Upper lobe of left lung (tissue), 6 donors: Measurements from ENCODE around the gene PPP1R15B. TPM values are rescaled to one million over a fixed set of nuclear protein-coding genes. Genes with fewer than 3 reads are reported as not detected.

ENCODE experiments used
- ATAC-seq, 2 donors: fragments of 200-7000 bp; cut with Tn5 transposase; one replicate each; pipeline ENCODE4 v1.9.1; 2022; ENCODE audit warnings: mild to moderate bottlenecking in 2 of 2, moderate library complexity in 2 of 2; ENCODE audit not compliant: low FRiP score in 2 of 2
- DNase-seq, 2 donors: peaks; one replicate each; pipeline ENCODE4 v3.0.0-alpha.2; 2019 to 2020
- H3K27ac ChIP-seq, 4 donors: fragments of 200-600 bp; sonication (generic); one replicate each; pipeline ENCODE4 v1.5.1; 2016 to 2019
- H3K27me3 ChIP-seq, 4 donors: fragments of 200-600 bp; sonication (generic); one replicate each; pipeline ENCODE4 v1.5.1; 2017 to 2019
- H3K36me3 ChIP-seq, 4 donors: fragments of 200-600 bp; sonication (generic); one replicate each; pipeline ENCODE4 v1.5.1; 2016 to 2019
- H3K4me1 ChIP-seq, 4 donors: fragments of 200-600 bp; sonication (generic); one replicate each; pipeline ENCODE4 v1.5.1; 2018 to 2019
- H3K4me3 ChIP-seq, 4 donors: fragments of 200-600 bp; sonication (generic); one replicate each; pipeline ENCODE4 v1.5.1; 2017 to 2019; ENCODE audit warnings: mild to moderate bottlenecking in 2 of 4, moderate library complexity in 1 of 4
- H3K9me3 ChIP-seq, 4 donors: fragments of 200-600 bp; sonication (generic); one replicate each; pipeline ENCODE4 v1.5.1; 2018 to 2019
- CTCF ChIP-seq, 6 experiments: fragments of 450-650 bp in 4 of 6; fragments of 200-600 bp in 2 of 6; sonication (generic) in 2 of 6; IDR thresholded peaks; one replicate each; pipeline ENCODE4 v1.5.1; 2016 to 2019; ENCODE audit warnings: antibody characterized with exemption in 6 of 6
- EP300 ChIP-seq, 4 donors: sonication (generic); formaldehyde crosslinking; IDR thresholded peaks; one replicate each; pipeline ENCODE4 v1.5.1; 2017; ENCODE audit warnings: antibody characterized with exemption in 4 of 4, control low read depth in 2 of 4
- POLR2A ChIP-seq, 4 donors: fragments of 450-650 bp; IDR thresholded peaks; one replicate each; pipeline ENCODE4 v1.5.1; 2016 to 2017; ENCODE audit warnings: antibody characterized with exemption in 4 of 4, mild to moderate bottlenecking in 2 of 4
- POLR2AphosphoS5 ChIP-seq, 2 donors: sonication (generic); formaldehyde crosslinking; IDR thresholded peaks; one replicate each; pipeline ENCODE4 v1.5.1; 2017; ENCODE audit warnings: antibody characterized with exemption in 2 of 2
- WGBS, 2 donors: methylation state at CpG; one replicate each; pipeline ENCODE4 v1.1.5; 2017 to 2018; 5-methylcytosine and 5-hydroxymethylcytosine counted together
- total RNA-seq, 6 donors: library from RNA; depleted of rRNA in 4 of 6; stranded (reverse); fragments of >200 nt in 4 of 6; gene quantifications; one replicate each; pipeline versions ENCODE4 v1.1.0 to v1.2.1, GENCODE V29; 2016 to 2021
- donor health status: DM: no; HTN: no; CAD: no; lungs with moderate emphysema.
- donor health status: DM: no; HTN: yes; CAD: no; lungs with severe emphysema.

Gene PPP1R15B
- total RNA-seq, 6 donors from 2014 or later: 30.4 to 67.8 (median 44.2) TPM

DNA sequence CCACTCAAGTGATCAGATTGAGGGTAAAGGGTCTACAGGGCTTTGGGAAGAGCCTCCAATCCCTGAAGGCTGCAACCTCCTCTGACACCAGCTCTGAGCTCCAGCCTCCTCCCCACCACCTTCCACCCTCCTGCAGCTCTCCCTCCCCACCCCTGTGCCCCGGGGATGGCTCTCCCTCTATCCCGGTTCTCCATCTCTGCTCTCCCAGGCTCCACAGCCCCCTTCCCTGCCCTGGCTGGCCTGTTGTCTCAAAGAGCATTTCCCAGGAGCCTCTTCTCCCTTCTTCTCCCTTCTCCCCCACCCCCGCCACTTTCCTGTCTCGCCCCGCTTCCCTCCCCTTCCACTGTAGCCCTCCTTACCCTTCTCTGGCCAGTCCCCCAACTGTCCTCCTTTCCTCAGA is 53.0 kb downstream of the PPP1R15B start:
- no peaks in the 10 kb centered on the region for H3K27me3 ChIP-seq
- DNase-seq (no peak), ATAC-seq (no peak)
- TF ChIP-seq EP300 (IDR thresholded peaks at IDR 0.05): no peak
- TF ChIP-seq CTCF (IDR thresholded peaks at IDR 0.05): no peak
- TF ChIP-seq POLR2AphosphoS5 (IDR thresholded peaks at IDR 0.05): no peak
- TF ChIP-seq POLR2A (IDR thresholded peaks at IDR 0.05): no peak
- H3K4me3 ChIP-seq: no peak overlapping the region
- H3K4me1 ChIP-seq: peaks cover 5 to 14% (median 9%) of the 10 kb centered on the region in 4 donors
- WGBS, 2 donors: 58% methylated on average over 4 to 5 of the region's 5 CpGs
- H3K27ac ChIP-seq: no peak overlapping the region
- no peaks in the 10 kb centered on the region for H3K36me3 ChIP-seq
- H3K9me3 ChIP-seq: no peaks in the 10 kb centered on the region

GRCh38 chr1:204357551-204358490 is 53.8 kb downstream of the PPP1R15B start:
- no peak overlapping the region for H3K27ac ChIP-seq
- 68 to 73% methylated on average over 21 to 23 of the region's 23 CpGs for WGBS, 2 donors
- ATAC-seq: peak in 1 of 2 donors; percentile 51

GRCh38 chr1:204356997-204357396 is 54.6 kb downstream of the PPP1R15B start:
- TF ChIP-seq POLR2A (IDR thresholded peaks at IDR 0.05) (no peak), CTCF (IDR thresholded peaks at IDR 0.05) (no peak), POLR2AphosphoS5 (IDR thresholded peaks at IDR 0.05) (no peak), EP300 (IDR thresholded peaks at IDR 0.05) (no peak)
- Histone ChIP-seq H3K27me3 (no peaks in the 10 kb centered on the region), H3K4me1 (peaks cover 0 to 6% (median 2%) of the 10 kb centered on the region in 4 donors), H3K9me3 (no peaks in the 10 kb centered on the region), H3K4me3 (no peak overlapping the region), H3K36me3 (no peaks in the 10 kb centered on the region), H3K27ac (no peak overlapping the region)
- no peak for ATAC-seq
- WGBS, 2 donors: 79 to 86% methylated on average over 4 of the region's 4 CpGs
- no peak for DNase-seq

More at GRCh38 chr1:204357551-204358490, 53.8 kb downstream of the PPP1R15B start:
- Histone ChIP-seq H3K4me3 (no peak overlapping the region), H3K4me1 (peaks cover 0 to 7% (median 3%) of the 10 kb centered on the region in 4 donors), H3K36me3 (no peaks in the 10 kb centered on the region), H3K9me3 (no peaks in the 10 kb centered on the region), H3K27me3 (no peaks in the 10 kb centered on the region)
- no peak for TF ChIP-seq CTCF (IDR thresholded peaks at IDR 0.05)
- TF ChIP-seq POLR2AphosphoS5 (IDR thresholded peaks at IDR 0.05): no peak
- TF ChIP-seq EP300 (IDR thresholded peaks at IDR 0.05): no peak
- DNase-seq: peak in 1 of 2 donors; percentile 36

- Histone ChIP-seq H3K27ac (no peak overlapping the region), H3K4me1 (peaks cover 0 to 10% (median 2%) of the 10 kb centered on the region in 4 donors), H3K9me3 (no peaks in the 10 kb centered on the region), H3K4me3 (no peak overlapping the region), H3K36me3 (no peaks in the 10 kb centered on the region), H3K27me3 (no peaks in the 10 kb centered on the region)
- 81 to 84% methylated on average over 4 of the region's 4 CpGs for WGBS, 2 donors
- no peak for ATAC-seq
- no peak for DNase-seq
- TF ChIP-seq EP300 (IDR thresholded peaks at IDR 0.05): no peak
- no peak for TF ChIP-seq POLR2AphosphoS5 (IDR thresholded peaks at IDR 0.05)
- TF ChIP-seq CTCF (IDR thresholded peaks at IDR 0.05): no peak
Observed at GRCh38 chr1:204355913-204356312, 55.7 kb downstream of the PPP1R15B start.
